Astrocyte of the cerebellum (primary cell): ENCODE measurements around the gene PRMT9.

Source experiments
- DNase-seq: peaks from one replicate; pipeline ENCODE4 v3.0.0-alpha.2; 2011; ENCODE audit warnings: low read depth
- H3K4me3 ChIP-seq: 2 replicates; pipeline ENCODE4 v1.5.1; 2011; ENCODE audit warnings: mild to moderate bottlenecking, low read depth, low read length, moderate library complexity
- in situ Hi-C: cut with HindIII; loops from 2 replicates; pipeline ENCODE4 v1.10.0; 2017; ENCODE audit warnings: low sequenced_read_pairs
- TF ChIP-seq, protein P1 (sequence below): IDR thresholded peaks from 2 replicates; pipeline ENCODE4 v1.5.1; 2012; ENCODE audit warnings: low read length, low read depth, moderate library complexity, mild to moderate bottlenecking; ENCODE audit errors: missing control alignments

Gene PRMT9

DNA sequence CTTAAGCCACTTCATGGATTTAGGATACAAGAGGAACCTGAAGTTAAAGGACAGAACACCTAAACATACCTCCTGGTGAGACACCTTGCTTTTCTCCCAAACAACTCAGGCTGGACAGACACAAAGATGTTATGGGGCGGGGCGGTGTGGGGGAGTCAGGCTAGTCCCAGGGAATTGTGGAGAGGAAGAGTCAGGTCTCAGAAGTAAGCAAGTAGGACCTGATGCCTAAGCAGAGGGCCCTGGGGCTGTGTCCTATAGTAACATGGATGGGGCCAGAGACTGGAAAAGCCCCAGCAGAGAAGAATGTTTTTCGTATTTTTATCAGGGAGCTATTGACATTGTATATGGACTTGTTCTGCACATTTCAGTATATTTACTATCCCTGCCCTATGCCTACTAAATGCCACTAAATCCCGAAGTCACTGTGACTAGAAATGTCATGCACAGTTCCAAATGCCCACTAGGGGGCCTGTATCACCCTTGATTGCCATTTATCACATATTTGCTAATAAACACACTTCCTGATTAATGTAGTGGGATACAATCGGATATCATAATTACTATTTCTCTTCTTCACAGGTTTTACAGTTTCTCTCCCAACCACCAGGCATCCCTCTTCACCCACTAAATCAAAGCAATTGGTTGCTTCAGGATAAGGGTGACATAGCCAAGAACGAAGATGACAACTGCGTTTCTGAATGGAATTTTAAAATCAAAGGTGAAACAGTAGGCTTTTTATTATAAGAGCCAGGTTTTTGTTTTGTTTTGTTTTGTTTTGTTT lies 24.1 kb upstream of the PRMT9 start:
- in situ Hi-C loops, result no loop called here
- no peak overlapping the region for H3K4me3 ChIP-seq
- TF ChIP-seq, protein P1, sequence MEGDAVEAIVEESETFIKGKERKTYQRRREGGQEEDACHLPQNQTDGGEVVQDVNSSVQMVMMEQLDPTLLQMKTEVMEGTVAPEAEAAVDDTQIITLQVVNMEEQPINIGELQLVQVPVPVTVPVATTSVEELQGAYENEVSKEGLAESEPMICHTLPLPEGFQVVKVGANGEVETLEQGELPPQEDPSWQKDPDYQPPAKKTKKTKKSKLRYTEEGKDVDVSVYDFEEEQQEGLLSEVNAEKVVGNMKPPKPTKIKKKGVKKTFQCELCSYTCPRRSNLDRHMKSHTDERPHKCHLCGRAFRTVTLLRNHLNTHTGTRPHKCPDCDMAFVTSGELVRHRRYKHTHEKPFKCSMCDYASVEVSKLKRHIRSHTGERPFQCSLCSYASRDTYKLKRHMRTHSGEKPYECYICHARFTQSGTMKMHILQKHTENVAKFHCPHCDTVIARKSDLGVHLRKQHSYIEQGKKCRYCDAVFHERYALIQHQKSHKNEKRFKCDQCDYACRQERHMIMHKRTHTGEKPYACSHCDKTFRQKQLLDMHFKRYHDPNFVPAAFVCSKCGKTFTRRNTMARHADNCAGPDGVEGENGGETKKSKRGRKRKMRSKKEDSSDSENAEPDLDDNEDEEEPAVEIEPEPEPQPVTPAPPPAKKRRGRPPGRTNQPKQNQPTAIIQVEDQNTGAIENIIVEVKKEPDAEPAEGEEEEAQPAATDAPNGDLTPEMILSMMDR, result peak; percentile 82
- no peak for DNase-seq

DNA sequence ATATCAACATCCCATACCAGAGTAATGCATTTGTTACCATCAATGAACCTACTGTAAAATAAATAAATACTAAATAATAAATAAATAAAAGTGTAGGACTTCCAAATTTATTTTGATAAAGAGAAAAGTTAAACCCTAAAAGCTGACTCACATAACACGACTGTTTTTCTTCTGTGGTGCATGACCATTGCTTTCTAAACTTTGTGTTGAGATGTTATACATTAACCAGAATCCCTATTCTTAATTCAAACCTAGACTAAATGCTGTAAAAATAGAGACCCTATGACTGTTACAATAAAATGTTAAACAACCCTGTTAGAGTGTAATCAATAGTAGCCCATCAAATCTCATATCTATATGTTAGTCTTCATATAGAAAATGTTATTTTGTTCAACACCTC lies 20.9 kb upstream of the PRMT9 start:
- DNase-seq, result no peak
- TF ChIP-seq, protein P1, result no peak
- H3K4me3 ChIP-seq, result no peak overlapping the region
- in situ Hi-C loops, result no loop called here

DNA sequence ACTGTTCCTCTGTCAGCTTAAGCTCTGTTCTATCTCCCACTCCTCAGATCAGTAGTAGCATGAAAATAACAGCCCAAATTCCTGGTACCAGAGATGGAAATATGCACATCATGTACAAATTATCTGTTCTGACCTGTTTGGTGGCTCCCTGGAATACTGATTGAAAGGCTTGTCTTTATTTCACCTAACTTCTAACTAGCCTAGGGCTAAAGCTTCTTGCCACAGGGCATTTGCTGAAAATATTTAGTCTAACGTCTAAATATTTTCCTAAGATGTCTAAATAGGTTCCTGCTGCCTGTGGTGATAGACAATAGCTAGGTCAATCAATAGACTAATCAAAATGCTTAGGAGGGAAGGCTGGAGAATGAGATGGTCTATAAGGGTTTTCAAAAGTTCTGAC lies 12.9 kb upstream of the PRMT9 start:
- TF ChIP-seq, protein P1, result no peak
- no peak overlapping the region for H3K4me3 ChIP-seq

GRCh38 chr4:147693218-147693617 lies 9.3 kb upstream of the PRMT9 start:
- TF ChIP-seq, protein P1, result no peak

More for the DNA sequence above, 12.9 kb upstream of the PRMT9 start:
- in situ Hi-C loops, result no loop called here
- DNase-seq, result no peak

DNA sequence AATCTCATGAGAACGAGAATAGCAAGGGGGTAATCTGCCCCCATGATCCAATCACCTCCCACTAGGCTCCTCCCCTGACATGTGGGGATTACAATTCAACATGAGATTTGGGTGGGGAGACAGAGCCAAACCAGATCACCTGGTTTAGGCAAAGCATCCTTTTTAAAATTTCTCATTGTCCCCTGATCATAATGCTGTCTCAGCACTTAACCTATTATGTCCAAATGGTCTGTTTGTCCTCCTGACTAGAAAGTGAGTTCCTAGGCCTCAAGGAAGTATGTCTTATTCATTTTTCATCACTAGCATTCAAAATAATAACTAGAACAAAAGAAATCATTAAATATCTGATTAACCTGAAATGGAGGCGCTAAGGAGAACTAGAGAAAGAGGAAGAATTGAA lies 7.9 kb upstream of the PRMT9 start:
- no peak overlapping the region for H3K4me3 ChIP-seq
- no peak for DNase-seq
- in situ Hi-C loops, result no loop called here
- TF ChIP-seq, protein P1, result no peak

More at GRCh38 chr4:147693218-147693617, 9.3 kb upstream of the PRMT9 start:
- in situ Hi-C loops, result no loop called here
- DNase-seq, result no peak
- H3K4me3 ChIP-seq, result no peak overlapping the region

DNA sequence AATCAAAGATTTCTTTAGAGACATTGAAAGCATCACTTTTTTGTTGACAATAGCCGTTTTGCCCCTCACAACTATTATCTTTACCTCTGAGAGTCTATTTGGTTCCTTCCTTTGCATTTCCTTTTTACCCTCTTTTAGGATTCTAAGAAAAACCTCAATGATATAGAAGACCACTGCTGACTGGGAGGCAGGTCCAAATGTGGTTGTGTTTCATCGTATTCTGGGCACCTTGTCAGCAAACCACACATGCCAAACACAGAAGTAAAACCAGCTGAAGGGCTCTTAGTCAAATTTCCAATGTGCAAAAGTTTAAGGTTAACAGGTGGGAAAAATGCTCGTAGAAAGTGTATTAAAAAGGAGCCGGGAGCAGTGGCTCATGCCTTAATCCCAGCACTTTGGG lies 5.1 kb upstream of the PRMT9 start:
- no peak overlapping the region for H3K4me3 ChIP-seq
- in situ Hi-C loops, result no loop called here
- DNase-seq, result no peak
- TF ChIP-seq, protein P1, result no peak
